Mesenchymal stem cell (in vitro differentiated cells and primary cell): ENCODE measurements around the gene MPPED2.

Experiments
- DNase-seq: peaks from one replicate; pipeline ENCODE4 v3.0.0-alpha.2; 2013
- H2AFZ ChIP-seq: one replicate; pipeline ENCODE4 v1.6.1; 2013; ENCODE audit warnings: low read depth, mild to moderate bottlenecking, control low read depth, inconsistent platforms, low read length, moderate library complexity
- H2AK5ac ChIP-seq: 2 replicates; pipeline ENCODE4 v1.6.1; 2013; ENCODE audit warnings: low read length, moderate library complexity, mild to moderate bottlenecking, inconsistent platforms; ENCODE audit not compliant: severe bottlenecking
- H2BK120ac ChIP-seq: one replicate; pipeline ENCODE4 v1.6.1; 2013; ENCODE audit warnings: low read depth, mild to moderate bottlenecking, inconsistent platforms, low read length, moderate library complexity
- H2BK12ac ChIP-seq, 2 experiments: one replicate each; pipeline ENCODE4 v1.6.1; 2013; ENCODE audit warnings: inconsistent platforms in 2 of 2, low read length in 2 of 2, mild to moderate bottlenecking in 2 of 2, moderate library complexity in 2 of 2, control low read depth in 1 of 2
- H2BK15ac ChIP-seq: one replicate; pipeline ENCODE4 v1.6.1; 2013; ENCODE audit warnings: mild to moderate bottlenecking, low read depth, inconsistent platforms; ENCODE audit not compliant: poor library complexity, severe bottlenecking
- H2BK5ac ChIP-seq: 2 replicates; pipeline ENCODE4 v1.6.1; 2013; ENCODE audit warnings: low read depth, mild to moderate bottlenecking, low read length, control low read depth, inconsistent platforms; ENCODE audit not compliant: poor library complexity, severe bottlenecking
- H3K14ac ChIP-seq, 2 experiments: one replicate each; pipeline ENCODE4 v1.6.1; 2013; ENCODE audit warnings: inconsistent platforms in 2 of 2, low read length in 2 of 2, control low read depth in 1 of 2, mild to moderate bottlenecking in 1 of 2, moderate library complexity in 1 of 2
- H3K18ac ChIP-seq, 2 experiments: one replicate each; pipeline ENCODE4 v1.6.1; 2013; ENCODE audit warnings: inconsistent platforms in 2 of 2, low read length in 2 of 2, control low read depth in 1 of 2, low read depth in 1 of 2, mild to moderate bottlenecking in 1 of 2
- H3K23ac ChIP-seq, 2 experiments: one replicate each; pipeline ENCODE4 v1.6.1; 2013; ENCODE audit warnings: inconsistent platforms in 2 of 2, low read length in 2 of 2, mild to moderate bottlenecking in 2 of 2, moderate library complexity in 2 of 2, control low read depth in 1 of 2
- H3K27ac ChIP-seq: 2 replicates; pipeline ENCODE4 v1.5.1; 2013; ENCODE audit warnings: mild to moderate bottlenecking, moderate library complexity, low read length, control low read depth, inconsistent platforms; ENCODE audit not compliant: poor library complexity, severe bottlenecking
- H3K27me3 ChIP-seq, 2 experiments: 2 replicates each; pipeline versions ENCODE4 v1.6.1 to v1.7.0; 2013; ENCODE audit warnings: low read length in 2 of 2, mild to moderate bottlenecking in 2 of 2, moderate library complexity in 2 of 2, control low read depth in 1 of 2, inconsistent platforms in 1 of 2; ENCODE audit not compliant: control insufficient read depth in 1 of 2, insufficient read depth in 1 of 2
- H3K36me3 ChIP-seq, 2 experiments: 2 replicates each; pipeline versions ENCODE4 v1.6.1 to v1.7.0; 2013; ENCODE audit warnings: low read length in 2 of 2, control low read depth in 1 of 2, inconsistent platforms in 1 of 2, low read depth in 1 of 2, mild to moderate bottlenecking in 1 of 2; ENCODE audit not compliant: insufficient read depth in 2 of 2, control insufficient read depth in 1 of 2
- H3K4ac ChIP-seq, 2 experiments: one replicate each; pipeline ENCODE4 v1.6.1; 2013; ENCODE audit warnings: inconsistent platforms in 2 of 2, low read length in 2 of 2, mild to moderate bottlenecking in 2 of 2, moderate library complexity in 2 of 2, control low read depth in 1 of 2, low read depth in 1 of 2
- H3K4me1 ChIP-seq: 2 replicates; pipeline ENCODE4 v1.6.1; 2013; ENCODE audit warnings: low read depth, low read length, control low read depth; ENCODE audit not compliant: control insufficient read depth, insufficient read depth
- H3K4me2 ChIP-seq: 2 replicates; pipeline ENCODE4 v1.6.1; 2013; ENCODE audit warnings: low read length, mild to moderate bottlenecking, inconsistent platforms; ENCODE audit not compliant: poor library complexity, severe bottlenecking
- H3K4me3 ChIP-seq, 2 experiments: 2 replicates each; pipeline versions ENCODE4 v1.5.1 to v1.7.0; 2013; ENCODE audit warnings: low read length in 2 of 2, mild to moderate bottlenecking in 2 of 2, control low read depth in 1 of 2, low read depth in 1 of 2; ENCODE audit not compliant: insufficient read depth in 1 of 2
- H3K79me1 ChIP-seq: replicated peaks from 2 replicates; pipeline ENCODE4 v1.6.1; 2013; ENCODE audit warnings: mild to moderate bottlenecking, control low read depth, low read length, inconsistent platforms; ENCODE audit not compliant: poor library complexity, severe bottlenecking
- H3K9ac ChIP-seq: 2 replicates; pipeline ENCODE4 v1.7.0; 2013; ENCODE audit warnings: mild to moderate bottlenecking, low read length, moderate library complexity
- H3K9me3 ChIP-seq: 2 replicates; pipeline ENCODE4 v1.7.0; 2013; ENCODE audit warnings: mild to moderate bottlenecking, low read length; ENCODE audit not compliant: control insufficient read depth
- H4K8ac ChIP-seq: one replicate; pipeline ENCODE4 v1.6.1; 2013; ENCODE audit warnings: inconsistent platforms, mild to moderate bottlenecking, low read length, moderate library complexity
- H4K91ac ChIP-seq: one replicate; pipeline ENCODE4 v1.6.1; 2013; ENCODE audit warnings: mild to moderate bottlenecking, low read length, inconsistent platforms
- WGBS: methylation state at CpG from one replicate; pipeline ENCODE4 v1.1.7; 2013; ENCODE audit warnings: mixed read lengths; 5-methylcytosine and 5-hydroxymethylcytosine counted together

MPPED2 gene

DNA sequence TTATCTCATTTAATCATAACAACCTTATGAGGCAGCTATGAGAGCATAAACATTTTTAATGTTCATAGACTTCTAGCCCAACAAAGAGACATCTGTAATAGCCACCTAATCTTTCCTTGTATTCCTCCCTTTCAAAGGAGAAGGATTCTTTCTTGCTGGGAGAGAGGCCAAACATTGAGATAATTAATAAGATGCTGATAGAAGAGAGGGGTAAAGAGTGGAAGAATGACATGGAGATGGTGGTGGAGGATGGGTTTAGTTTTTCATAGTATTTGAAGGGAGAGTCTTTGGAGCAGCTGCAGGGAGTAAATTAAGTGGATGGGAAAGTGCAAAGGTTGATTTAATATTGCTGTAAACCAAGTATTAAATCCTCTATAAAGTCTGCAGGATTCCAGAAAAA lies 205.3 kb downstream of the MPPED2 start:
- Histone ChIP-seq H3K23ac (no peak overlapping the region), H3K9ac (no peak overlapping the region), H3K27ac (no peak overlapping the region), H3K27me3 (no peaks in the 10 kb centered on the region), H3K14ac (no peak overlapping the region), H2BK15ac (no peak overlapping the region), H3K79me1 (no peaks in the 10 kb centered on the region), H2AFZ (no peak overlapping the region), H3K4me3 (no peak overlapping the region), H3K4ac (no peak overlapping the region), H3K36me3 (no peaks in the 10 kb centered on the region), H2BK120ac (no peak overlapping the region), H3K4me1 (no peaks in the 10 kb centered on the region), H2BK5ac (no peak overlapping the region), H3K9me3 (no peaks in the 10 kb centered on the region), H3K4me2 (no peak overlapping the region), H2AK5ac (no peak overlapping the region), H2BK12ac (no peak overlapping the region), H3K18ac (no peak overlapping the region), H4K8ac (no peak overlapping the region), H4K91ac (no peak overlapping the region)
- no peak for DNase-seq

DNA sequence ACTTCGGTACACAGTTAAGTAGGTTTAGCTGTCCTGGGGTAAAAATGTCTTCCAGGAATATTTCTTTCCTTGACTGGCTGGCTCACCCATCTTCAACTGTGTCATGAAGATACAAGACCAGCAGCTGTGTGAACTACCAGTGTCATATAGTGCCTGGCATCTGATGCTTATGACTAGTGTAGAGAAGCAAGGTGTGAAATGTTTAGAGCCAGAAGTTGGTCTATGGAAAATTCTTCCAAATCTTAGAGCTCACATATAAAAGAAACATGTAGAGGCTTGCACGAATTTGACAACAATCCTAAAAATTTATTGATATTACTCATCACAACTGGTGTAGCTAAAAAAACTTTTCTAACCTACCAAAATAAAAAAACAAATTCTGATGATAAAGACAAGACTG lies 208.8 kb downstream of the MPPED2 start:
- Histone ChIP-seq H3K14ac (no peak overlapping the region), H2AK5ac (no peak overlapping the region), H2BK12ac (no peak overlapping the region), H3K4me2 (no peak overlapping the region), H3K27ac (no peak overlapping the region), H3K9me3 (no peaks in the 10 kb centered on the region), H3K4ac (no peak overlapping the region), H3K23ac (no peak overlapping the region), H2BK15ac (no peak overlapping the region), H3K36me3 (no peaks in the 10 kb centered on the region), H3K18ac (no peak overlapping the region), H3K27me3 (peaks cover 0 to 3% of the 10 kb centered on the region in 2 experiments), H2AFZ (no peak overlapping the region), H3K9ac (no peak overlapping the region), H3K79me1 (no peaks in the 10 kb centered on the region), H4K91ac (no peak overlapping the region), H4K8ac (no peak overlapping the region), H2BK120ac (no peak overlapping the region), H2BK5ac (no peak overlapping the region), H3K4me3 (no peak overlapping the region), H3K4me1 (no peaks in the 10 kb centered on the region)
- DNase-seq: no peak
- 57% methylated on average over 2 of the region's 2 CpGs for WGBS

- no peak overlapping the region for H3K18ac ChIP-seq
- H4K91ac ChIP-seq: no peak overlapping the region
- no peak overlapping the region for H2BK120ac ChIP-seq
- H4K8ac ChIP-seq: no peak overlapping the region
- no peak overlapping the region for H3K27ac ChIP-seq
- no peaks in the 10 kb centered on the region for H3K4me1 ChIP-seq
- H3K4me2 ChIP-seq: no peak overlapping the region
- H2BK12ac ChIP-seq: no peak overlapping the region
- no peak overlapping the region for H3K9ac ChIP-seq
- no peak overlapping the region for H2AK5ac ChIP-seq
- H3K9me3 ChIP-seq: no peaks in the 10 kb centered on the region
- DNase-seq: no peak
- no peak overlapping the region for H2AFZ ChIP-seq
- no peak overlapping the region for H2BK15ac ChIP-seq
- H2BK5ac ChIP-seq: no peak overlapping the region
- H3K4ac ChIP-seq: no peak overlapping the region
- H3K27me3 ChIP-seq: peaks cover 0 to 3% of the 10 kb centered on the region in 2 experiments
- H3K79me1 ChIP-seq: no peaks in the 10 kb centered on the region
- WGBS: no CpG with 5 or more reads among the region's 1 CpG
- no peak overlapping the region for H3K14ac ChIP-seq
- no peak overlapping the region for H3K23ac ChIP-seq
- H3K36me3 ChIP-seq: no peaks in the 10 kb centered on the region
- no peak overlapping the region for H3K4me3 ChIP-seq
These were observed 216.0 kb downstream of the MPPED2 start for GRCh38 chr11:30370164-30370563.

- H4K91ac ChIP-seq: no peak overlapping the region
- no peak overlapping the region for H2AK5ac ChIP-seq
- H3K27me3 ChIP-seq: peaks cover 0 to 6% of the 10 kb centered on the region in 2 experiments
- WGBS: 71% methylated on average over 2 of the region's 4 CpGs
- H3K27ac ChIP-seq: no peak overlapping the region
- no peak overlapping the region for H3K4ac ChIP-seq
- H3K4me3 ChIP-seq: no peak overlapping the region
- no peak overlapping the region for H3K18ac ChIP-seq
- H2AFZ ChIP-seq: no peak overlapping the region
- H3K23ac ChIP-seq: no peak overlapping the region
- no peak overlapping the region for H3K14ac ChIP-seq
- H2BK5ac ChIP-seq: no peak overlapping the region
- no peak overlapping the region for H2BK15ac ChIP-seq
- H3K4me2 ChIP-seq: no peak overlapping the region
- DNase-seq: no peak
- H3K36me3 ChIP-seq: no peaks in the 10 kb centered on the region
- no peak overlapping the region for H4K8ac ChIP-seq
- no peak overlapping the region for H2BK120ac ChIP-seq
- no peaks in the 10 kb centered on the region for H3K4me1 ChIP-seq
- no peak overlapping the region for H2BK12ac ChIP-seq
- H3K9me3 ChIP-seq: no peaks in the 10 kb centered on the region
- H3K79me1 ChIP-seq: no peaks in the 10 kb centered on the region
- no peak overlapping the region for H3K9ac ChIP-seq
These were observed 217.8 kb downstream of the MPPED2 start for GRCh38 chr11:30368394-30368793.
